ENCODE measurements around the gene MTUS2.

- no peak for TF ChIP-seq CTCF (IDR thresholded peaks at IDR 0.05; ENCODE audit: insufficient read depth, low read length)
- no peak for TF ChIP-seq REST (IDR thresholded peaks at IDR 0.05; ENCODE audit: insufficient replicate concordance, low read depth)
- no peak for TF ChIP-seq GABPA (IDR thresholded peaks at IDR 0.05; ENCODE audit: low read depth)
- no peak for TF ChIP-seq POLR2AphosphoS5 (IDR thresholded peaks at IDR 0.05; ENCODE audit: low read depth)
Measured at GRCh38 chr13:29359181-29359580, 539.0 kb downstream of the MTUS2 start.

Measured in HL-60 (cell line).